Psoas muscle (tissue), 8 donors: ENCODE data around the gene WDR5. TPM values are rescaled to one million over a fixed set of nuclear protein-coding genes. Genes with fewer than 3 reads are reported as not detected.

Experiments
- ATAC-seq, 4 donors: fragments of 200-7000 bp; cut with Tn5 transposase; one replicate each; pipeline ENCODE4 v1.9.1; 2020; ENCODE audit warnings: moderate library complexity in 3 of 4, mild to moderate bottlenecking in 2 of 4
- DNase-seq, 2 donors: peaks; one replicate each; pipeline ENCODE4 v3.0.0-alpha.2; 2020
- H3K27ac ChIP-seq: fragments of 200-600 bp; one replicate; pipeline ENCODE4 v1.8.0; 2022
- H3K27me3 ChIP-seq, 3 donors: fragments of 200-600 bp in 1 of 3; one replicate each; pipeline versions ENCODE4 v1.6.1 to v1.8.0; 2013 to 2022; ENCODE audit warnings: low read length in 2 of 3, mild to moderate bottlenecking in 2 of 3, moderate library complexity in 1 of 3; ENCODE audit not compliant: insufficient read depth in 3 of 3
- H3K36me3 ChIP-seq, 2 donors: fragments of 200-600 bp in 1 of 2; one replicate each; pipeline versions ENCODE4 v1.6.1 to v1.8.0; 2013 to 2022; ENCODE audit warnings: low read depth in 1 of 2, mild to moderate bottlenecking in 1 of 2, moderate library complexity in 1 of 2; ENCODE audit not compliant: insufficient read depth in 1 of 2
- H3K4me1 ChIP-seq: fragments of 200-600 bp; one replicate; pipeline ENCODE4 v1.8.0; 2022
- H3K4me3 ChIP-seq: fragments of 200-600 bp; one replicate; pipeline ENCODE4 v1.8.0; 2022; ENCODE audit warnings: mild to moderate bottlenecking
- H3K9me3 ChIP-seq: fragments of 200-600 bp; one replicate; pipeline ENCODE4 v1.8.0; 2022
- WGBS, 3 donors: extraction: QIAGEN DNeasy Blood & Tissue Kit; methylation state at CpG; one replicate each; pipeline versions ENCODE4 v1.1.6 to v1.1.7; 2013; 5-methylcytosine and 5-hydroxymethylcytosine counted together
- intact Hi-C, 2 donors: fragments of 100-400 bp; cut with DNase I; formaldehyde crosslinking; loops; one replicate each; pipeline versions ENCODE4 v1.11.0 to v1.14.2; 2022
- polyA plus RNA-seq, 3 donors: library from polyadenylated mRNA; stranded (reverse); fragments of 200-250 nt; gene quantifications; one replicate each; pipeline ENCODE4 v1.2.3, GENCODE V29; 2013
- total RNA-seq, 4 donors: library from RNA; stranded (reverse); fragmentation: NEBNext Ultra II Directional in 2 of 4; extraction: Animal tissue kit (Norgen Biotek cat#: 25700) in 2 of 4; gene quantifications; one replicate each; pipeline versions ENCODE4 v1.2.1 to v1.2.4, GENCODE V29; 2021 to 2023
- TF ChIP-seq, protein P1 (sequence below): fragments of 200-600 bp; IDR thresholded peaks from one replicate; pipeline ENCODE4 v1.8.0; 2022; ENCODE audit warnings: antibody characterized with exemption
- donor health status: healthy with polysubstance abuse.
- donor health status: DM: no; HTN: no; CAD: no; lungs with moderate emphysema.
- donor health status: Bipolar disorder and iron deficiency.
- donor health status: healthy.
- donor health status: DM: yes; HTN: yes; CAD: no.
- donor health status: DM: no; HTN: no; CAD: no.
- donor health status: DM: no; HTN: no; CAD: no.
- donor health status: DM: yes; HTN: yes; CAD: no.

Gene WDR5
- total and polyA plus RNA-seq, 7 donors = 21.4 to 52.0 (median 30.1) TPM

DNA sequence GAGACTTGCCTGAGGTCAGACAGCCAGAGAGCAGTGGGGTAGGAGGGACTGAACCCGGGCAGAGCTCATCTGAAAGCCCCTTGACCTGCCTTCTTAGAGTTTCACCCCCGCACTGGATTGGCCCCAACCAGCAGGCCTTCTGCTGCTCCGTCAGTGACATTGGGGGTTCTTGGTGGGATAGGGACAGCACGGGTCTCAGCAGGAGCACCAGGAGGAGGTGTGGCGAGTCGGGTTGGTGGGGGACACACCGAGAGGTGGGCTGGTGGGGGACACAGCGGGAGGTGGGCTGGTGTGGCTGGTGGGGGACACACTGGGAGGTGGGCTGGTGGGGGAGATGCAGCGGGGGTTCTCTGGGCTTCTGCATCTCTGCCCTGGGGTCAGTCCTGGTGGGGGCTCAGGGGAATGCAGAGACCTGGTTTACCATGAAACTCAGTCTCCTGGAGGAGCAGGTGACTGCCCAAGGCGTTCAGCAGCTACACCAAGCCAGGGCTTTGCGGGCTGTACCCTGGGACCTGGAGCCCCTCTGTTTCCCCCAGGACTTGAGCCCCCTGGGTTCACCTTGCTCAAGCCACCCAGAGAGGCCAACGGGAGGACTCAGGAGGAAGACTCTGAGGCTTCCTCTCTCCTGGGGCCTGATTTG is 56.5 kb downstream of the WDR5 start:
- intact Hi-C loops = no loop called here
- Histone ChIP-seq H3K9me3 (no peaks in the 10 kb centered on the region), H3K4me1 (peaks cover 25% of the 10 kb centered on the region), H3K36me3 (no peaks in the 10 kb centered on the region), H3K27me3 (no peaks in the 10 kb centered on the region), H3K27ac (no peak overlapping the region), H3K4me3 (no peak overlapping the region)
- TF ChIP-seq, protein P1, sequence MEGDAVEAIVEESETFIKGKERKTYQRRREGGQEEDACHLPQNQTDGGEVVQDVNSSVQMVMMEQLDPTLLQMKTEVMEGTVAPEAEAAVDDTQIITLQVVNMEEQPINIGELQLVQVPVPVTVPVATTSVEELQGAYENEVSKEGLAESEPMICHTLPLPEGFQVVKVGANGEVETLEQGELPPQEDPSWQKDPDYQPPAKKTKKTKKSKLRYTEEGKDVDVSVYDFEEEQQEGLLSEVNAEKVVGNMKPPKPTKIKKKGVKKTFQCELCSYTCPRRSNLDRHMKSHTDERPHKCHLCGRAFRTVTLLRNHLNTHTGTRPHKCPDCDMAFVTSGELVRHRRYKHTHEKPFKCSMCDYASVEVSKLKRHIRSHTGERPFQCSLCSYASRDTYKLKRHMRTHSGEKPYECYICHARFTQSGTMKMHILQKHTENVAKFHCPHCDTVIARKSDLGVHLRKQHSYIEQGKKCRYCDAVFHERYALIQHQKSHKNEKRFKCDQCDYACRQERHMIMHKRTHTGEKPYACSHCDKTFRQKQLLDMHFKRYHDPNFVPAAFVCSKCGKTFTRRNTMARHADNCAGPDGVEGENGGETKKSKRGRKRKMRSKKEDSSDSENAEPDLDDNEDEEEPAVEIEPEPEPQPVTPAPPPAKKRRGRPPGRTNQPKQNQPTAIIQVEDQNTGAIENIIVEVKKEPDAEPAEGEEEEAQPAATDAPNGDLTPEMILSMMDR = no peak
- ATAC-seq (no peak), DNase-seq (peak in 1 of 2 donors; percentile 3)
- 94 to 95% (median 94%) methylated on average over 12 of the region's 12 CpGs for WGBS, 3 donors

DNA sequence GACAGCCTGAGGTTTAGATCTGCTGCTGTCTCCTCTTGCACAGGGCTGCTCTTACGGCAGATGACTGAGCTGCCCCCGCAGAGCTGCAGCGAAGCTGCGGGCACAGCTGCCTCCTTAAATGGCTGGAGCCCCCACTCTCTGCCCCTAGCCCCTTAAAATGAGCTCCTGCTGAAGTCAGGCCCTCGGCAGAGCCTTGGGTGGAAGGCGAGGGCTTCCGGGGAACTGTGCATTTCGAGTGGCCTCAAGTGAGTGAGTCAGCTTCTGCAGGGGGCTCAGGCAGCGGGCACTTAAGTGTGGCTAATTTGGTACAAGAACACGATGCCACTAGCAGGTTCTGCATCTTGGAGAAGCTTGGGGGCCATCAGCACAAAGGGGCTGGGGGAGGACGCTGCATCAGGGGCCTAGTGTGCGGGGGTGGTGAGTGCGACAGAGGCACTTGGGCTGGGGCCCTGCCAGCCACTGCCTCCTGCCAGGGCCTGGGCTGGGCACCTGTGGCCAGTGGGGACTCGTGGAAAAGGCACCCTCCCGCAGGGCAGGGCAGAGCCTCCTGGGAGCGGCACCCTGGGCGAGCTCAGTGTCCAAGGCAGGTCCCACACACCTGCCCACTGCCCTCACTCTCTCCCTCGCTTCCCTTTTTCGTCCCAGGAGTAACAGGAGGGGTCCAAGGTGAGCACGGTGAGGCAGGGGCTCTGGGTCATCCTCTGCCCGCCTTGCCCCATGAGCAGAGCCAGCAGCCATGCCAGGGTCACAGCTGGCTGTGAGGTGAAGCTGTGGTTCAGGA is 57.3 kb downstream of the WDR5 start:
- Histone ChIP-seq H3K36me3 (no peaks in the 10 kb centered on the region), H3K9me3 (no peaks in the 10 kb centered on the region), H3K27me3 (no peaks in the 10 kb centered on the region), H3K27ac (no peak overlapping the region), H3K4me3 (no peak overlapping the region), H3K4me1 (peaks cover 24% of the 10 kb centered on the region)
- WGBS, 3 donors = 86 to 95% (median 93%) methylated on average over 19 to 21 of the region's 21 CpGs
- no peak for ATAC-seq
- TF ChIP-seq, protein P1 = no peak
- intact Hi-C loops = no loop called here
- peak in 1 of 2 donors; percentile 10 for DNase-seq

DNA sequence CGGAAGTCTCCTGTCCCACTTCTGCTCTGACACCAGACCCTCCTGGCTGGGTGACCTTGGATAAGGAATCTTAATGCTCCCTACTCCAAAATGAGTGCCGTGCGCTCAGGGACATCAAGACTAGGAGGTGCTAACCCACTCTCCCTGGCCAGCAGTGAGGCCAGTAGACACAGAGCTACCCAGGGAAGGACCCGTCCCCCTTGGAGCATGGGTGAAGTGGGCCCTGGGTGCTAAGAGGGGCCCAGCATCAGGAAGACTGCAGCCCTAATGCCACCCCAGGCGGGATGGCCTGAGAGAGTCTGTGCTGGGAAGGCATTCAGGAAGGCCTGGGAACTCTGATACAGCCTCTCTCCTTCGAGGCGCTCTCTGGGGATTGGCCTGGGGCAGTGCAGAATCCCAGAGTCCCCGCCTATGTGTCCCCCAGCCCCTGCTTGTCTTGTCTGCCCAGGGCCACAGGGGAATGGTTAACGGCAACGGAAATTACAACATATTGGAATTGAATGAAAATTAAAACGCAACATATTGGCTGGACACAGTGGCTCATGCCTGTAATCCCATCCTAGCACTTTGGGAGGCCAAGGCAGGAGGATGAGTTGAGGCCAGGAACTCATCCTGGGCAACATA is 58.1 kb downstream of the WDR5 start:
- Histone ChIP-seq H3K4me3 (no peak overlapping the region), H3K27ac (no peak overlapping the region), H3K4me1 (peaks cover 15% of the 10 kb centered on the region), H3K9me3 (no peaks in the 10 kb centered on the region), H3K27me3 (no peaks in the 10 kb centered on the region), H3K36me3 (no peaks in the 10 kb centered on the region)
- peak in 1 of 2 donors; percentile 3 for DNase-seq
- intact Hi-C loops = no loop called here
- TF ChIP-seq, protein P1 = no peak
- WGBS, 3 donors = 87 to 95% (median 92%) methylated on average over 11 of the region's 11 CpGs
- no peak for ATAC-seq

DNA sequence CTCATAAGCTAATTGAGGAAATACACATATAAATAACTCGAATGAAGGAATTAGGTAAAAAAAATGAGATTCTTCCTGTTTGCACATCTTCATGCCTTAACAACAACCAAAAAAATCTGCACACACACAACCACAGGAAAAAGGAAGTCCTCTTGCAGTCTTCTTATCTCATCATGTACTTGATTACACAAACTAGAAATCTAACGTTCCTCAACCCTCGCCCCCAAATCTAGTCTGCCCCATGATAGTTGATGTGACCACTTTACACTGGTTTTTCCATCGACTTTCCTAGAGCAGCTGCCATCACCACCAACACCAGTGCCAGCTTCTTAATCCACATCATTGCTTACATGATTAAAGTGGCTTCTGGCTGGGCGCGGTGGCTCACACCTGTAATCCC is 59.7 kb downstream of the WDR5 start:
- no peak overlapping the region for H3K27ac ChIP-seq
- 63 to 66% (median 66%) methylated on average over 6 of the region's 6 CpGs for WGBS, 3 donors
- DNase-seq (peak in 1 of 2 donors; percentile 2), ATAC-seq (no peak)
- no peak overlapping the region for H3K4me3 ChIP-seq
- peaks cover 6% of the 10 kb centered on the region for H3K4me1 ChIP-seq
- H3K36me3 ChIP-seq = no peaks in the 10 kb centered on the region
- TF ChIP-seq, protein P1 = no peak
- H3K9me3 ChIP-seq = no peaks in the 10 kb centered on the region
- no peaks in the 10 kb centered on the region for H3K27me3 ChIP-seq
- intact Hi-C loops = no loop called here
